Ovary (tissue), 9 donors: ENCODE results near the gene DDR2. TPM values are rescaled to one million over a fixed set of nuclear protein-coding genes. Genes with fewer than 3 reads are reported as not detected.

ENCODE experiments used
- DNase-seq, 5 donors: peaks; one replicate each; pipeline ENCODE4 v3.0.0-alpha.2; 2019 to 2020
- H3K27ac ChIP-seq, 2 donors: fragments of 200-600 bp; one replicate each; pipeline versions ENCODE4 v1.5.1 to v1.8.0; 2019 to 2022
- H3K27me3 ChIP-seq: fragments of 200-600 bp; one replicate; pipeline ENCODE4 v1.8.0; 2022
- H3K36me3 ChIP-seq: fragments of 200-600 bp; sonication (generic); one replicate; pipeline ENCODE4 v1.5.1; 2019
- H3K4me1 ChIP-seq: one replicate; pipeline ENCODE4 v1.8.1; 2013; ENCODE audit warnings: mild to moderate bottlenecking, moderate library complexity; ENCODE audit not compliant: insufficient read depth
- H3K4me3 ChIP-seq: fragments of 200-600 bp; sonication (generic); one replicate; pipeline ENCODE4 v1.5.1; 2017
- H3K9me3 ChIP-seq, 2 donors: fragments of 200-600 bp in 1 of 2; sonication (generic) in 1 of 2; one replicate each; pipeline versions ENCODE4 v1.5.1 to v1.8.1; 2013 to 2019; ENCODE audit warnings: mild to moderate bottlenecking in 1 of 2, moderate library complexity in 1 of 2
- CTCF ChIP-seq, 3 donors: fragments of 450-650 bp in 2 of 3; fragments of 200-600 bp in 1 of 3; IDR thresholded peaks; one replicate each; pipeline versions ENCODE4 v1.5.1 to v1.8.0; 2016 to 2022; ENCODE audit warnings: antibody characterized with exemption in 3 of 3, mild to moderate bottlenecking in 1 of 3
- EP300 ChIP-seq: sonication (generic); formaldehyde crosslinking; IDR thresholded peaks from one replicate; pipeline ENCODE4 v1.6.1; 2017; ENCODE audit warnings: antibody characterized with exemption
- POLR2A ChIP-seq: fragments of 450-650 bp; IDR thresholded peaks from one replicate; pipeline ENCODE4 v1.6.1; 2017; ENCODE audit warnings: antibody characterized with exemption, mild to moderate bottlenecking, moderate library complexity
- whole genome bisulfite sequencing, 3 donors: extraction: QIAGEN DNeasy Blood & Tissue Kit in 1 of 3; methylation state at CpG; one replicate each; pipeline versions ENCODE4 v1.1.5 to v1.1.7; 2013 to 2017; 5-methylcytosine and 5-hydroxymethylcytosine counted together
- intact Hi-C, 4 donors: fragments of 100-400 bp; cut with DNase I; formaldehyde crosslinking; loops; one replicate each; pipeline versions ENCODE4 v1.11.0 to v1.15.1; 2022 to 2023
- polyA plus RNA-seq, 2 donors: library from polyadenylated mRNA; stranded (reverse); fragments of 200-250 nt in 1 of 2; fragments of 350-450 nt in 1 of 2; fragmentation: Illumina TruSeq in 1 of 2; extraction: RNeasy Lipid Tissue Mini Kit (QIAGEN cat#74804) in 1 of 2; gene quantifications; one replicate each; pipeline ENCODE4 v1.2.3, GENCODE V29; 2013 to 2014
- small RNA-seq: library from RNA; depleted of rRNA; stranded (forward); fragments of <200 nt; gene quantifications from one replicate; pipeline ENCODE3, GENCODE V24; 2016
- total RNA-seq, 7 donors: library from RNA; depleted of rRNA in 2 of 7; stranded (reverse); fragments of >200 nt in 2 of 7; fragmentation: NEBNext Ultra II Directional in 3 of 7; extraction: Animal tissue kit (Norgen Biotek cat#: 25700) in 3 of 7; gene quantifications; one replicate each; pipeline versions ENCODE4 v1.1.0 to v1.2.4, GENCODE V29; 2016 to 2023
- donor health status: DM: no; HTN: no; CAD: no; lungs with moderate emphysema.
- donor health status: DM: no; HTN: no; CAD: no.
- donor health status: Bipolar disorder and iron deficiency.
- donor health status: DM: yes; HTN: yes; CAD: no.
- donor health status: DM: no; HTN: no; CAD: no.
- donor health status: DM: yes; HTN: yes; CAD: no.

DDR2 gene
- total and polyA plus RNA-seq, 9 donors: 25.6 to 143 (median 79.0) TPM

GRCh38 chr1:162835157-162835899 is 203.1 kb downstream of the DDR2 start:
- Histone ChIP-seq H3K27me3 (no peaks in the 10 kb centered on the region), H3K9me3 (no peaks in the 10 kb centered on the region), H3K36me3 (no peaks in the 10 kb centered on the region), H3K4me3 (no peak overlapping the region), H3K27ac (no peak overlapping the region), H3K4me1 (peaks cover 2% of the 10 kb centered on the region)
- 51 to 56% (median 51%) methylated on average over 3 of the region's 3 CpGs for WGBS, 3 donors
- TF ChIP-seq EP300: no peak
- TF ChIP-seq CTCF (IDR thresholded peaks at IDR 0.05): no peak
- no peak for TF ChIP-seq POLR2A
- DNase-seq: no peak
- intact Hi-C loops: no loop called here

Small RNAs within 50 kb of the gene (small RNA-seq; reads per million reads assigned to genes)
- gene RN7SL861P: not detected

Other genes with a start within 250 kb of the DDR2 start
- under 1 TPM in 2 of 7 donors, not detected in 5; 0.10 to 0.12 TPM for gene SH2D1B, start 220.3 kb upstream of the DDR2 start, total RNA-seq
- under 1 TPM in 1 of 2 donors, not detected in 1; 0.40 TPM for gene SH2D1B, start 220.3 kb upstream of the DDR2 start, polyA plus RNA-seq
- 10 to 100 TPM; 21.2 to 36.8 (median 24.7) TPM for gene UHMK1, start 134.6 kb upstream of the DDR2 start, total RNA-seq
- 10 to 100 TPM in 1 of 2 donors, 1 to 10 TPM in 1; 8.2 to 20.1 TPM for gene UHMK1, start 134.6 kb upstream of the DDR2 start, polyA plus RNA-seq
- gene UAP1, start 70.7 kb upstream of the DDR2 start, total RNA-seq: 100 to 1,000 TPM in 1 of 7 donors, 10 to 100 TPM in 6; 39.4 to 108 (median 56.2) TPM
- 10 to 100 TPM; 31.2 to 34.9 TPM for gene UAP1, start 70.7 kb upstream of the DDR2 start, polyA plus RNA-seq
- gene HSD17B7, start 158.2 kb downstream of the DDR2 start, total RNA-seq: 10 to 100 TPM in 6 of 7 donors, 1 to 10 TPM in 1; 9.0 to 32.0 (median 12.8) TPM
- gene HSD17B7, start 158.2 kb downstream of the DDR2 start, polyA plus RNA-seq: 10 to 100 TPM; 11.3 to 17.7 TPM
- gene CCDC190, start 228.7 kb downstream of the DDR2 start, total RNA-seq: not detected
- gene CCDC190, start 228.7 kb downstream of the DDR2 start, polyA plus RNA-seq: under 1 TPM in 1 of 2 donors, not detected in 1; 0.43 TPM